SK-N-MC (cell line): ENCODE measurements around the gene NDUFS6.

Source experiments
- EZH2 ChIP-seq: fragments of 200-600 bp; sonication (generic); IDR thresholded peaks from one replicate; pipeline ENCODE4 v1.6.1; 2017; ENCODE audit warnings: antibody characterized with exemption
- POLR2AphosphoS5 ChIP-seq: IDR thresholded peaks from 2 replicates; pipeline ENCODE4 v1.6.1; 2012; ENCODE audit warnings: mild to moderate bottlenecking, low read depth, low read length, borderline replicate concordance

DNA sequence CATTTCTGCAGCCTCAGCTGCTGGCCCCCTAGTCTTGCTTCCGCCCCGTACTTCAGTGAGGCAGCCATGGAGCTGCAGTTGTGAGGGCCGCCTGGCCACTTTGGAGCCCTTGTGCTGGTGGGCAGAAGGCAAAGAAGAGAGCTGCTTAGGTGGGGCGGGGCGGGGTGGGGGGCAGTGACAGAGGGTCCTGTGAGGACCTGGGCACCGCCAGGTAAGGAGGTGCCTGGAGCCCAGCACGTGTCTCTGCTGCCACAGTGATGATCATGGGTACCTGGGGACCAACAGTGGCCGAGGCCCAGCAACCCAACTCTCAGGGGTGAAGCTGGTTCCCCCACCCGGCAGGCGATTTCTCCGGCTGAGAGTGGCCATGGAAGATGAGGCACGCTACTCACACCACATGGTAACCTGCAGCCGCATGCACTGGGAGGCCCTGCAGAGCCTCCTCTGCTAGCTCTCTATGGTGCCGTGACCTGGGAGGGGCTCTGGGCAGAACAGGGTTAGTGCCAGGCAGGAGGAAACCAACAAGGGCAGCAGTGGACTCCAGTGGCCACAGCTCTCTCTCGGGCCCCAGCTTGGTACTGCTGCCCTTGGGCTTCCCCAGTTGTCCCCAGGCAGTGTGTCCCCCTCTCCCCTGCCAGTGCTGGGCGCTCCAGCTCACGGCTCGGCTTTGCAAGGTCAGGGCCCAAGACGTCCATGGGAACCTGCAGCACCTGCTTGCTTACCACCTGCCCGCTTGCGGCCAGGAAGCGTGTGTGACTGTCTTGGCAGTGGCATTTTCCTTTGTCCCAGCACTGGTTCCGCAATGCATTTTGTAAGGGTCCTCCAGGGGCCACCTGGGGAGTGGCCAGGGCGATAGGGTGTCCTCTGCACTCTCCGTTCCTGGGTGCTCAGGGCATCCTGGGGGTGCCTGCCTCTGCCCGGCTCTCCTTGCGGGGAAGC lies 24.0 kb downstream of the NDUFS6 start:
- TF ChIP-seq EZH2, result no peak
- no peak for TF ChIP-seq POLR2AphosphoS5
